ENCODE measurements around the gene COQ7.

GRCh38 chr16:19128454-19129200, 61.2 kb downstream of the COQ7 start:
- TF ChIP-seq ZNF274 (IDR thresholded peaks at IDR 0.05; ENCODE audit: low read depth, low read length), result no peak
- no peak for TF ChIP-seq YY1 (IDR thresholded peaks at IDR 0.05; ENCODE audit: insufficient read depth, insufficient read length)
- TF ChIP-seq SUZ12 (IDR thresholded peaks at IDR 0.05; ENCODE audit: extremely low read depth, insufficient read depth, insufficient read length), result no peak
